Testis (tissue), 3 donors: ENCODE data around the gene DDHD1. TPM values are rescaled to one million over a fixed set of nuclear protein-coding genes. Genes with fewer than 3 reads are reported as not detected.
A peak's percentile ranks its signal among the peaks of the same experiment; 100 is the strongest.

ENCODE experiments used
- DNase-seq: peaks from one replicate; pipeline ENCODE4 v3.0.0-alpha.2; 2019
- H3K27ac ChIP-seq, 2 donors: fragments of 200-600 bp; sonication (generic); one replicate each; pipeline ENCODE4 v1.5.1; 2019
- H3K27me3 ChIP-seq: fragments of 200-600 bp; sonication (generic); one replicate; pipeline ENCODE4 v1.5.1; 2019
- H3K36me3 ChIP-seq: fragments of 200-600 bp; sonication (generic); one replicate; pipeline ENCODE4 v1.5.1; 2017; ENCODE audit warnings: low read depth; ENCODE audit errors: missing control alignments
- H3K4me1 ChIP-seq: fragments of 200-600 bp; sonication (generic); one replicate; pipeline ENCODE4 v1.5.1; 2019
- H3K4me3 ChIP-seq, 2 donors: fragments of 200-600 bp; sonication (generic); one replicate each; pipeline ENCODE4 v1.5.1; 2017 to 2019
- H3K9me3 ChIP-seq: fragments of 200-600 bp; sonication (generic); one replicate; pipeline ENCODE4 v1.5.1; 2017
- CTCF ChIP-seq, 3 experiments: fragments of 450-650 bp in 2 of 3; fragments of 200-600 bp in 1 of 3; sonication (generic) in 1 of 3; IDR thresholded peaks; one replicate each; pipeline ENCODE4 v1.5.1; 2016 to 2019; ENCODE audit warnings: antibody characterized with exemption in 3 of 3, mild to moderate bottlenecking in 2 of 3, moderate library complexity in 1 of 3
- POLR2A ChIP-seq: fragments of 450-650 bp; IDR thresholded peaks from one replicate; pipeline ENCODE4 v1.6.1; 2017; ENCODE audit warnings: antibody characterized with exemption, mild to moderate bottlenecking, moderate library complexity
- WGBS, 2 donors: methylation state at CpG; one replicate each; pipeline ENCODE4 v1.1.5; 2018; 5-methylcytosine and 5-hydroxymethylcytosine counted together
- intact Hi-C: fragments of 100-400 bp; cut with DNase I; formaldehyde crosslinking; loops from one replicate; pipeline ENCODE4 v1.15.1; 2023; ENCODE audit warnings: low total_unique reads
- polyA plus RNA-seq: library from polyadenylated mRNA; stranded (reverse); fragments of 350-450 nt; fragmentation: Illumina TruSeq; extraction: RNeasy Lipid Tissue Mini Kit (QIAGEN cat#74804); gene quantifications from one replicate; pipeline ENCODE4 v1.2.3, GENCODE V29; 2014; ENCODE audit warnings: low read depth, low replicate concordance; ENCODE audit not compliant: insufficient read depth
- total RNA-seq, 2 donors: library from RNA; depleted of rRNA; stranded (reverse); fragments of >200 nt; gene quantifications; one replicate each; pipeline ENCODE4 v1.2.3, GENCODE V29; 2016

Gene DDHD1
- total and polyA plus RNA-seq, 3 donors from 2014 or later = 41.6 to 76.2 (median 72.7) TPM

DNA sequence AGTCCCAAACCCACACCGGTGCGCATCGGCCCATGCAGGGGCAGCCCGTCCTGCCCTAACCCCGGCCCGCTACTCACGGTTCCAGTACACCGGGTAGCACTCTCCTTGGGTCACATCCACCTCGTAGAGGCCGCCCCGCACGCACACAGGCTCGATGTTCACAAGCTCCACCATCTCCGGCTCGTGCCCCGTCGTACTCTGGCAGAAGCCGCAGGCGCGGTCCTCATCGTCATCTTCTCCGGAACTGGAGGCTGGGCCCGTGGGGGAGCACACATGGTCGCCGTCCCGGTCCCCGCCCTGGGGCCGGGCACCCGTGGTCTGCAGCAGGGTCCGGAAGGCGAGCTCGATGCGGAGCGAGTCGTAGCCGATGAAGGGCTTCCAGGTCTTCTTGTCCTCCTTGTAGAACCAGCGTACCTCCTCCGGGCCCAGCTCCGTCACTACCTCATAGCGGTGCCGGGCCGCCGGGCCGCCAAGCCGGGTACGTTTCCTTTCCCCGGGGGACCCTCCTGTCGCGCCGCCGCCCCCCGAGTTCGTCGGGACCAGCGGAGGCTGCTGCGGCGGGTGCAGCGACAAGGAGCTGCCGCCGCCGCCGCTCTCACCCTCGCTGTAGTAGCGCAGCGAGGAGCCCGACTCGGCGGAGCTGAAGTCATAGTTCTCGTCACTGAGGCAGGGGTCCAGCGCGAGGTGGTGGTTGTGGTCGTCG lies 788 bp downstream of the DDHD1 start:
- no peak for TF ChIP-seq POLR2A
- no peak for TF ChIP-seq CTCF (IDR thresholded peaks at IDR 0.05)
- H3K4me1 ChIP-seq = peaks cover 10% of the 10 kb centered on the region
- WGBS, 2 donors = 0 to 4% methylated on average over 9 to 64 of the region's 73 CpGs
- intact Hi-C loops = no loop called here
- peak overlapping the region; percentile 72 to 79 for H3K4me3 ChIP-seq
- no peaks in the 10 kb centered on the region for H3K9me3 ChIP-seq
- H3K36me3 ChIP-seq = no peaks in the 10 kb centered on the region
- DNase-seq = peak; percentile 53
- no peaks in the 10 kb centered on the region for H3K27me3 ChIP-seq
- H3K27ac ChIP-seq = peak overlapping the region; percentile 67 to 88

GRCh38 chr14:53151523-53152183 lies 1.5 kb downstream of the DDHD1 start:
- H3K4me1 ChIP-seq = peaks cover 10% of the 10 kb centered on the region
- no peaks in the 10 kb centered on the region for H3K27me3 ChIP-seq
- no peaks in the 10 kb centered on the region for H3K9me3 ChIP-seq
- intact Hi-C loops = no loop called here
- no peaks in the 10 kb centered on the region for H3K36me3 ChIP-seq
- DNase-seq = peak; percentile 60
- WGBS, 2 donors = 2 to 3% methylated on average over 17 to 25 of the region's 25 CpGs
- peak in 2 of 3 experiments; percentile 3 to 11 for TF ChIP-seq CTCF (IDR thresholded peaks at IDR 0.05)
- no peak for TF ChIP-seq POLR2A
- H3K27ac ChIP-seq = peak overlapping the region; percentile 67 to 88
- peak overlapping the region; percentile 72 to 79 for H3K4me3 ChIP-seq

- Histone ChIP-seq H3K27ac (no peak overlapping the region), H3K9me3 (no peaks in the 10 kb centered on the region), H3K4me1 (peaks cover 10% of the 10 kb centered on the region), H3K4me3 (no peak overlapping the region), H3K27me3 (no peaks in the 10 kb centered on the region), H3K36me3 (no peaks in the 10 kb centered on the region)
- DNase-seq = no peak
- no peak for TF ChIP-seq CTCF (IDR thresholded peaks at IDR 0.05)
- no peak for TF ChIP-seq POLR2A
- WGBS, 2 donors = 78 to 85% methylated on average over 4 of the region's 4 CpGs
- intact Hi-C loops = no loop called here
Observed at GRCh38 chr14:53149668-53150316, 3.3 kb downstream of the DDHD1 start.

GRCh38 chr14:53148671-53149070 lies 4.5 kb downstream of the DDHD1 start:
- intact Hi-C loops = no loop called here
- DNase-seq = no peak
- Histone ChIP-seq H3K27ac (no peak overlapping the region), H3K4me1 (peaks cover 10% of the 10 kb centered on the region), H3K27me3 (no peaks in the 10 kb centered on the region), H3K36me3 (no peaks in the 10 kb centered on the region), H3K9me3 (no peaks in the 10 kb centered on the region), H3K4me3 (no peak overlapping the region)
- TF ChIP-seq POLR2A (no peak), CTCF (IDR thresholded peaks at IDR 0.05) (no peak)
